GM12891 (cell line): Measurements from ENCODE around the gene SELENOK.

Experiments used
- PAX5 ChIP-seq: IDR thresholded peaks from 2 replicates; pipeline ENCODE4 v1.6.1; 2011; ENCODE audit warnings: low read length, moderate library complexity, mild to moderate bottlenecking; ENCODE audit not compliant: insufficient read depth, severe bottlenecking
- POLR2A ChIP-seq: IDR thresholded peaks from 2 replicates; pipeline ENCODE4 v1.6.1; 2011; ENCODE audit warnings: low read depth, low read length, control low read depth
- POLR2AphosphoS5 ChIP-seq: IDR thresholded peaks from 2 replicates; pipeline ENCODE4 v1.6.1; 2011; ENCODE audit warnings: low read depth, low read length, control low read depth

DNA sequence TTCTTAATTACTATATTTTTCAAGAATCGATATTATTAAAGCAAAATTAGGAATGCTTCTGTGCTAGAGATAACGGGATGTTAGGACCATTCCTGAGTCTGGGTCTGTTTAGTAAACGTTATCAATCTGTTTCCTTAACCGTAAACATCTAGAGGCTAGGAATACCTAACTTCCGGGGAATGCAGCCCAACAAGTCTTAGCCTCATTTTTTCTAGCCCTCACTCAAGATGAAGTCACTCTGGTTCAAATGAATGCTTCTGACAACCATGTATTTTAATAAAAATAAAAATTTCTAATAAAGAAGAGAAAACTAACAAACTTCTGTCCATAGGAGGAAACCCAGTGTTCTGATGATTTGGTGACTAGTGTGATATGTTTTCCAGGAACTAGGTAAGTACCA lies 11.1 kb upstream of the SELENOK start:
- TF ChIP-seq POLR2A (no peak), POLR2AphosphoS5 (no peak), PAX5 (no peak)
